ENCODE data around the gene SLC22A7. TPM values are rescaled to one million over a fixed set of nuclear protein-coding genes. Genes with fewer than 3 reads are reported as not detected.
A peak's percentile ranks its signal among the peaks of the same experiment; 100 is the strongest.

The SLC22A7 gene
- polyA plus RNA-seq, 1 donor (not counting 4 experiments of a cell fraction or from before 2014, with no cell fraction given), result not detected

GRCh38 chr6:43262780-43263313, 35.2 kb upstream of the SLC22A7 start:
- dilution Hi-C loops (cut with MboI; ENCODE audit: extremely low pct_ligation_motif_present, low sequenced_read_pairs), result no loop called here
- Histone ChIP-seq H3K9me1 (ENCODE audit: control insufficient read depth, extremely low read depth, insufficient read depth, low read length) (no peaks in the 10 kb centered on the region), H3K9ac (ENCODE audit: control insufficient read depth, extremely low read depth, insufficient read depth, low read length) (no peak overlapping the region), H3K4me2 (ENCODE audit: control insufficient read depth, extremely low read depth, insufficient read depth, low read depth, low read length) (no peak overlapping the region), H3K27ac (ENCODE audit: control insufficient read depth, insufficient read depth, low read length) (no peak overlapping the region), H3K27me3 (ENCODE audit: control insufficient read depth, extremely low read depth, insufficient read depth, low read length) (peaks cover 3% of the 10 kb centered on the region), H3K4me3 (ENCODE audit: control insufficient read depth in 2 of 3, extremely low read depth in 1 of 3, insufficient read depth in 2 of 3, low read depth in 1 of 3, low read length in 3 of 3) (no peak overlapping the region), H3K79me2 (ENCODE audit: control insufficient read depth, insufficient read depth, low read length) (no peaks in the 10 kb centered on the region), H4K20me1 (ENCODE audit: control insufficient read depth, extremely low read depth, insufficient read depth, low read length) (no peaks in the 10 kb centered on the region), H2AFZ (ENCODE audit: control insufficient read depth, low read length) (no peak overlapping the region), H3K36me3 (ENCODE audit: control insufficient read depth in 2 of 2, extremely low read depth in 1 of 2, insufficient read depth in 2 of 2, low read length in 2 of 2) (no peaks in the 10 kb centered on the region), H3K9me3 (ENCODE audit: control insufficient read depth, low read depth, low read length) (no peaks in the 10 kb centered on the region), H3K4me1 (ENCODE audit: control insufficient read depth, extremely low read depth, insufficient read depth, low read length) (no peaks in the 10 kb centered on the region)
- TF ChIP-seq EZH2 (IDR thresholded peaks at IDR 0.05; ENCODE audit: low read length), result no peak
- no peak for TF ChIP-seq CTCF (optimal IDR thresholded peaks at IDR 0.05 in 1 of 3, IDR thresholded peaks at IDR 0.05 in 1 of 3, conservative IDR thresholded peaks at IDR 0.05 in 1 of 3; ENCODE audit: extremely low read depth in 1 of 3, insufficient read depth in 2 of 3, low read length in 3 of 3)
- FAIRE-seq (no peak), DNase-seq (ENCODE audit: low read depth, low spot score) (no peak)

DNA sequence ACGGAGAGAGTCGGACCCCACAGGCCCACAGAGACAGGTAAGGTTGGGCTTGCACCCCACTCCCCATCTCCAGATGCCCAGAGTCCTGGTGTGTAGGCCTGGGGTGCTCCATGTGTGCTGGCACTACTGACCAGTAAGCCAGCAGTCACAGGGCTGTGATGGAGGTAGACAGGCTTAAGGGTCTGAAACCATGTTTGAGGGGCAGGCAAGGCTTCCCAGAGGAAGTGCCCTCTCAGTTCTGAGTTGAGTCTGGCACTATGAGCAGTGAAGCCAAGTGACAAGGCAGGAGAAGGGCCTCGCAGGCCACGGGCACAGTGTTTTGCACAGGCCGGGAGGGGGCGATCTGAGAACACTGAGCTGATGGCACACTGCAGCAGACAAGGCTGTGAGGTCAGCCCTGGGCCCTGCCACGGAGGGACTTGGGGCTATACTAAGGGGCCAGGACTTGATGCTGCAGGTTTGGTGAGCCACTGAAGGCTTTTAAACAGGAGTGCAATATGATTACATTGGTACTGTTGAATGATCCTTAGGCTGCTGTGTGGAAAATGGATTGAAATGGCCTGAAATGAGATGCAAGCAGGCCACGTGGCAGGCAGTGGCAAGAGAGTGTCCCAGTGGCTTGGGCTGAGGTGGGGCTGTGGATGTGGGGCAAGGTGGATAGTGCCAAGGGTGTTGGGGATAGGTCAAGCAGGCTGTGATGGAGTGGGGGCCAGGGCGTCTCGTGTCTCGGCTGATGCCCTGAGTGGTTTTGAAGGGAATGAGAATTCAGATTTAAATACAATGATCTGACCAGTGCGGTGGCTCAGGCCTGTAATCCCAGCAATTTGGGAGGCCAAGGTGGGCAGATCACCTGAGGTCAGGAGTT, 34.5 kb upstream of the SLC22A7 start:
- Histone ChIP-seq H3K9me3 (ENCODE audit: control insufficient read depth, low read depth, low read length) (no peaks in the 10 kb centered on the region), H4K20me1 (ENCODE audit: control insufficient read depth, extremely low read depth, insufficient read depth, low read length) (no peaks in the 10 kb centered on the region), H3K79me2 (ENCODE audit: control insufficient read depth, insufficient read depth, low read length) (no peaks in the 10 kb centered on the region), H3K27me3 (ENCODE audit: control insufficient read depth, extremely low read depth, insufficient read depth, low read length) (peaks cover 9% of the 10 kb centered on the region), H3K27ac (ENCODE audit: control insufficient read depth, insufficient read depth, low read length) (no peak overlapping the region), H3K36me3 (ENCODE audit: control insufficient read depth in 2 of 2, extremely low read depth in 1 of 2, insufficient read depth in 2 of 2, low read length in 2 of 2) (no peaks in the 10 kb centered on the region), H3K9me1 (ENCODE audit: control insufficient read depth, extremely low read depth, insufficient read depth, low read length) (no peaks in the 10 kb centered on the region), H3K4me1 (ENCODE audit: control insufficient read depth, extremely low read depth, insufficient read depth, low read length) (no peaks in the 10 kb centered on the region), H2AFZ (ENCODE audit: control insufficient read depth, low read length) (no peak overlapping the region), H3K9ac (ENCODE audit: control insufficient read depth, extremely low read depth, insufficient read depth, low read length) (no peak overlapping the region), H3K4me3 (ENCODE audit: control insufficient read depth in 2 of 3, extremely low read depth in 1 of 3, insufficient read depth in 2 of 3, low read depth in 1 of 3, low read length in 3 of 3) (no peak overlapping the region), H3K4me2 (ENCODE audit: control insufficient read depth, extremely low read depth, insufficient read depth, low read depth, low read length) (no peak overlapping the region)
- TF ChIP-seq CTCF (optimal IDR thresholded peaks at IDR 0.05 in 1 of 3, IDR thresholded peaks at IDR 0.05 in 1 of 3, conservative IDR thresholded peaks at IDR 0.05 in 1 of 3; ENCODE audit: extremely low read depth in 1 of 3, insufficient read depth in 2 of 3, low read length in 3 of 3) (peak; percentile 93 to 100 (median 95)), EZH2 (IDR thresholded peaks at IDR 0.05; ENCODE audit: low read length) (no peak)
- dilution Hi-C loops (cut with MboI; ENCODE audit: extremely low pct_ligation_motif_present, low sequenced_read_pairs), result no loop called here
- DNase-seq (ENCODE audit: low read depth, low spot score), result no peak
- FAIRE-seq, result no peak
